ENCODE results near the gene FGF19. TPM values are rescaled to one million over a fixed set of nuclear protein-coding genes. Genes with fewer than 3 reads are reported as not detected.

Gene FGF19, protein sequence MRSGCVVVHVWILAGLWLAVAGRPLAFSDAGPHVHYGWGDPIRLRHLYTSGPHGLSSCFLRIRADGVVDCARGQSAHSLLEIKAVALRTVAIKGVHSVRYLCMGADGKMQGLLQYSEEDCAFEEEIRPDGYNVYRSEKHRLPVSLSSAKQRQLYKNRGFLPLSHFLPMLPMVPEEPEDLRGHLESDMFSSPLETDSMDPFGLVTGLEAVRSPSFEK
- not detected for total RNA-seq

DNA sequence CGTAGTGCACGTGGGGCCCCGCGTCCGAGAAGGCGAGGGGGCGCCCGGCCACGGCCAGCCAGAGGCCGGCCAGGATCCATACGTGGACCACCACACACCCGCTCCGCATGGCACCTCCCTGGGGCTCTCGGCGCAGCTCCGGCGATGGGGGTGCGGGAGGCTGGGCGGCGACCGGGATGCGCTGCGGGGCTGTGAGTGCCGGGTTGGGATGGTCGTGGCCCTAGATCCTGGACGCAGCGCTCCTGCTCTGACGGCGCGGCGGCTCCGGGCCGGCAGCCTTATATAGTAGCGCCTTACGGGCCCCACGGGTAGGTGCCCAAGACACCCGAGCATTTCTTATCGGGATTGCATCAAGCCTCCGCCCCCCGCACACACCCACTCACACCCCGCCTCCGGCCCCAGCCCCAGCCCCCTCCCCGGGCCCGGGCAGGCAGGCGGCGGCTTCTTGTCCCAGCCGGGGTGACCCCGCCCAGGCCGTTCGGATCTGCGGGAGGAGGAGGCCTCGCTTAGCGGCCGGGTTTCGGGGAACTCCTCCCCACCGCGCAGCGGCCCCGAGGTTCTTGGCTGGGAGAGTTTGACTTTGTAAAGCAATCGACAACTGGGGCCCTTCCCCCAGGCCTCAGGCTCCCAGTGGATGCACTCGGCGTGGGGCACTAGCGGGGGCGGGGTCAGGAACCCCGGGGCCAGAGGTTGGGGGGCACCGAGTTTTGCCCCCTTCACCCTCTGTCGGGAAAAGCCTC is at the start of gene FGF19:
FGF19 (minus strand) TSS at position 255 of the 740 bp plus-strand sequence; CDS start at position 109, 146 bp downstream.
- ATAC-seq (ENCODE audit: low FRiP score), result no peak
- TF ChIP-seq, protein P1, sequence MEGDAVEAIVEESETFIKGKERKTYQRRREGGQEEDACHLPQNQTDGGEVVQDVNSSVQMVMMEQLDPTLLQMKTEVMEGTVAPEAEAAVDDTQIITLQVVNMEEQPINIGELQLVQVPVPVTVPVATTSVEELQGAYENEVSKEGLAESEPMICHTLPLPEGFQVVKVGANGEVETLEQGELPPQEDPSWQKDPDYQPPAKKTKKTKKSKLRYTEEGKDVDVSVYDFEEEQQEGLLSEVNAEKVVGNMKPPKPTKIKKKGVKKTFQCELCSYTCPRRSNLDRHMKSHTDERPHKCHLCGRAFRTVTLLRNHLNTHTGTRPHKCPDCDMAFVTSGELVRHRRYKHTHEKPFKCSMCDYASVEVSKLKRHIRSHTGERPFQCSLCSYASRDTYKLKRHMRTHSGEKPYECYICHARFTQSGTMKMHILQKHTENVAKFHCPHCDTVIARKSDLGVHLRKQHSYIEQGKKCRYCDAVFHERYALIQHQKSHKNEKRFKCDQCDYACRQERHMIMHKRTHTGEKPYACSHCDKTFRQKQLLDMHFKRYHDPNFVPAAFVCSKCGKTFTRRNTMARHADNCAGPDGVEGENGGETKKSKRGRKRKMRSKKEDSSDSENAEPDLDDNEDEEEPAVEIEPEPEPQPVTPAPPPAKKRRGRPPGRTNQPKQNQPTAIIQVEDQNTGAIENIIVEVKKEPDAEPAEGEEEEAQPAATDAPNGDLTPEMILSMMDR (IDR thresholded peaks at IDR 0.05), result no peak
- DNase-seq (ENCODE audit: low spot score), result no peak

DNA sequence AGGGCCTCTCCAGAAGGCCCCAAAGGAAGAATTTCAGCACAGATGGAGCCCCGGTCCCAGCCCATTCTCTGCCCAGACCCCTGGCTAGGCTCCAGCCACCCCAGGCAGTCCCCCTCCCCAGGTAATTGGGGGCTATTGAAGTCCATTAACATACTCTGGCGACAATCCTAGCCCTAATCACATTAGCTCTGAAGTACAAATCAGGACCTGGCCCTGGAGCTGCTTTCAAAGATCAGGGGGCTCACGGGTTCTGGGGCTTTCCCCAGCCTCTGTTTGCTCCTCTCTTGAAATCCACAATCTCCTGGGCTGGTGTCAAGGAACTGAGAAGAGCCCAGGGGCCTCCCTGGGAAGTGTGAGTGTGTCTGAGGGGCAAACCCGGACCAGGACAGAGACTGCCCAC is 49.1 kb upstream of the FGF19 start:
- no peak for ATAC-seq (ENCODE audit: low FRiP score)
- no peak for DNase-seq (ENCODE audit: low spot score)
- TF ChIP-seq, protein P1 (IDR thresholded peaks at IDR 0.05), result no peak

DNA sequence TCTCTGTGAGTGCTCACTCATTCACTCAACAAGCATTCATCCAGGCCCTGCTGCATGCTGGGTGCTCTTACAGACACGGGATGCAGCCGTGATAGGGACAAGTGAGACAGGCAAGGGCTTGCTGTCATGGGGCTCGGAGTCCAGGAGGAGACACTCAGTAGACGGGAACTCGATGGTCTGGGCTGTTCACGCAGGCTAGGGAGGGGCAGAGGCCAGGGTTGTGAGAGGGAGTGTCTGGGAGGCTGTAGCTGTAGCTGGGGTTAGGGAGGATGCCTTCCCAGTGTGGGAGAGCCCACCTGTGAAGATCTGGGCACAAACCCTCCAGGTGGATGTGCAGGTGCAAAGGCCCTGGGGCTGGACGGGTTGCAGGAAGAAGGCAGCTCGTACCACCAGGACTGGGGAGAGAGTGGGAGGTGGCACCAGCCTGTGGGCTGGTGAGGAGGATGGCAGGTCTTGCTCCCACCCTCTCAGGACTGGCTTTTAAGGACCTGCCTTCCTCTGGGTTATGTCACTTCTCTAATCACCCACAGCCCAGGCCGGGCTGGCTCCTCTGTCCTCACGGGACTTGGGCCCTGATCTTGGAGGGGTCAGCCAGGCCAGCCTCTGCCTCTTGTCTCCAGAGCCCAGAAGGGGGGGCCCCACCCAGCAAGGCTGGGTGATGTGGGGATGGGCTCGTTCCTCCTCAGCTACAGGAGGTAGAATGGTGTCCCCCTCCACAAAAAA is 47.2 kb upstream of the FGF19 start:
- TF ChIP-seq, protein P1 (IDR thresholded peaks at IDR 0.05), result no peak
- DNase-seq (ENCODE audit: low spot score) (no peak), ATAC-seq (ENCODE audit: low FRiP score) (no peak)

DNA sequence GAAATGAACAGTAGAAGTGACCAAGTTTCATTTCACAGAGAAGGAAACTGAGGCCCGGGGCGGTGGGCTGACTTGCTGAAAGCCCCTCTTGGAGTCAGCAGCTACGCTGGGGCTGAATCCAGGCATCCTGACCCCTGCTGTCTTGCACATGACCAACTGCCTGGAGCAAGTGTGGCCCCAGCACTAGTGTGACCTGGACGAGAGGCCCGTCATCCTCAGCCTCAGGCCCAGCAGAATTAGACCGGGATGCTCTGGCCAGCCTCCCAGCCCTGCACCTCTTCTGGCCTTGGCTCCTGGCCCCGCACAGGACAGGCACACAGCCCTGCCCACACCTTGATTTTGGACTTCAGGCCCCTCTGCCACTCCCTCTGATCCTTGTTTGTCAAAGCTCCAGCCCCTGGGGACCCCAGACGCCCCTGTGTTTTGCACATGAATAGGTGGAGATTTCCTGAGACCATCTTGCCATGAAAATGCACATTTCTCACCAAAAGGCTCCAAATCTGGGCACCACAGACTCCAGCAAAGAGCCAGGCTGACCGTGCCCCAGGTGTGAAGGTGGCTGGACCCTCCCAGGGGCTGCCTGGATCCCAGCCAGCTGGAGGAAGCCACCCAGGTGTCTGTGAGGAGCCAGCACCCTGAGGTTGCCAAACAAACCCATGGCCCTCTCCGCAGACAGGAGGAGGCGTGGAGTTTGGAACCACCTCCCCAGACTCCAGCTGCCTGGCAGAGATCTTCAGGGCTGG is 46.5 kb upstream of the FGF19 start:
- TF ChIP-seq, protein P1 (IDR thresholded peaks at IDR 0.05), result no peak
- no peak for ATAC-seq (ENCODE audit: low FRiP score)
- no peak for DNase-seq (ENCODE audit: low spot score)

DNA sequence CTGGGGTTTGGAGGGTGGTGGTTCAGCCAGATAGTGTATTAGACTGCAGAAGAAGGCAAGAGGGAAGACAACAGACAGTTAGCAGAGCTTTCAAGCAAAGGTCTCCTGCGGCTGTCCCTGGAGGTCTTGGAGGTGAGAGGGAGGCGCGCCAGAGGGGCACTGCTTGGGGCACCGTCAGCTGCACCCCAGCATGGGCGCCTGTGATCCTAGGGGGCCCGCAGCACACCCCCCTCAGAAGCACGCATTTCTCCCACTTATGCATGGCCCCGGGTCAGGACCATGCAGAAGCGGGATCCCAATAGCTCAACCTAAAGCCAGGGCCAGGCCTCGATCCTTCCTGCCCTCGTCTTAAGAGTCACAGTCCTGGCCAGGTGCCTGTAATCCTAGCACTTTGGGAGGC is 44.8 kb upstream of the FGF19 start:
- no peak for DNase-seq (ENCODE audit: low spot score)
- TF ChIP-seq, protein P1 (IDR thresholded peaks at IDR 0.05), result no peak
- no peak for ATAC-seq (ENCODE audit: low FRiP score)

DNA sequence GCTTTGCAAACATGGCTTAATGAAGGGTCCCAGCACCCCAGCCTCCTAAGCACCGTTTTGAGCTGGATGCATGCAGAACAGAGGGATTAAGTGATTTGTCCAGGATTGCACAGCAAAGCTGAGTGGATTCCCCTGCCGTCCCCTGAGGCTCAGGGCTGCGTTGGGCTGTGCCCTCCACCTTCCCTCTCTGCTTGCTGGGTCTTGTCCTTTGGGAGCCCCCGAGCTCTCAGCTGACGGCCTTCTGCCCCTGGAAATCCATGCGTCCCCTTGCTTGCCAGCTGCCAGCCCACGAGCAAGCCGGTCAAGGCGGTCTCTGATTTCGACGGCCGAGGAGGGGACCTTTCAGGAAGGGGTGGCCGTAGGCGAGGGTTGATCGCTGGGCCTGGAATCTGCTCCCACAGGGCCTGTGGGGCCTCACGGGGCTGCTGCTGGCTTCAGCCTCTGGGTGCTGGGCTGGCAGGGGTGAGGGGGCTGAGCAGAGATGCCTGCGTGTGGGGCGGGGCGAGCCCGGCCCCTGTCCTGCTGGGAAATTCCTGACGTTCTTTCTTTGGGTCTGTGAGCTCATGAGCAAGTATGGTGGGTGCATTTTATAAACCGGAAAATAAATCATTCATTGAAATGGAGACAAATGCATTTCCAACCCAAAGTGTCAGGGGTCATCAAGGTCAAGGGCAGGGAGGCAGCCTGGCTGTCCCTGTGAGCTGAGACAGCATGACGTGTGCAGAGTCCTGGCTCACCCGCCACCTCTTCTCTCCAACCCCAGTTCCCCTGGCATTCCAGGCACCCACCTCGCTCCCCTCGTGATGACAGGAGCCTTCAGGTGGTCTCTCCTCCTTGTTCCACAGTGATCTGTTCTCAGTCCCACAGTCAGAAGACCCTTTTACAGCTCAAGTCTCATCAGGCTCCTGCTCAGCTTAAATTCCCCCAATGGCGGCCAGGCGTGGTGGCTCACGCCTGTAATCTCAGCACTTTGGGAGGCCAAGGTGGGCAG is 43.2 kb upstream of the FGF19 start:
- ATAC-seq (ENCODE audit: low FRiP score) (no peak), DNase-seq (ENCODE audit: low spot score) (no peak)
- TF ChIP-seq, protein P1 (IDR thresholded peaks at IDR 0.05), result no peak
